Measurements from ENCODE around the gene C4A.
"Not testable (repeated sequence)": the region's sequence is repeated elsewhere in the genome, so short reads cannot be mapped to it uniquely, and the experiment has no call there.

The C4A gene

DNA sequence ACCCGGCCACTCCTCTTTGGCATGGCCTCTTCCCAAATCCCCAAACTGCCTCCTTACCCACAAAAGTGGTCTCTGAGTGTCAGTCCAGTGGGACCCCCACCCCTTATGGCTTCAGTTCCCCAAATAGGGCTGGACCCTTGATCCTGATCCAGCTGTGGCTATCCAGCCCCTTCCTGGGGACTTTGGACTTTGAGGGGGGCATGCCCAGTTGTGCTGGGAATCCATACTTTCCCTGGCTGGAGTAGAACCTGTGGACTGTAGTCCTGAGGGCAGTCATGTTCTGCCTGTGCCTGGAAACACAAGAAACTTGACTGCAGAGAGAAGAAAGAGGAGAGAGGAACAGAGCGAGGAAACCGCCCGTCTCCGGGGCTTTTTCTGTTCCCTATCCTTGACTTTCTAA is 55.3 kb downstream of the C4A start:
- DNase-seq: not testable (repeated sequence)

GRCh38 chr6:32037598-32038524 is 56.0 kb downstream of the C4A start, which contains the start of gene CYP21A2:
CYP21A2 (plus strand) TSS chr6:32038415; CDS start chr6:32038423, 8 bp downstream.
- not testable (repeated sequence) for DNase-seq

DNA sequence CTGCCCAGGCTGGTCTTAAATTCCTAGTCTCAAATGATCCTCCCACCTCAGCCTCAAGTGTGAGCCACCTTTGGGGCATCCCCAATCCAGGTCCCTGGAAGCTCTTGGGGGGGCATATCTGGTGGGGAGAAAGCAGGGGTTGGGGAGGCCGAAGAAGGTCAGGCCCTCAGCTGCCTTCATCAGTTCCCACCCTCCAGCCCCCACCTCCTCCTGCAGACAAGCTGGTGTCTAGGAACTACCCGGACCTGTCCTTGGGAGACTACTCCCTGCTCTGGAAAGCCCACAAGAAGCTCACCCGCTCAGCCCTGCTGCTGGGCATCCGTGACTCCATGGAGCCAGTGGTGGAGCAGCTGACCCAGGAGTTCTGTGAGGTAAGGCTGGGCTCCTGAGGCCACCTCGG is 57.0 kb downstream of the C4A start:
- not testable (repeated sequence) for DNase-seq

DNA sequence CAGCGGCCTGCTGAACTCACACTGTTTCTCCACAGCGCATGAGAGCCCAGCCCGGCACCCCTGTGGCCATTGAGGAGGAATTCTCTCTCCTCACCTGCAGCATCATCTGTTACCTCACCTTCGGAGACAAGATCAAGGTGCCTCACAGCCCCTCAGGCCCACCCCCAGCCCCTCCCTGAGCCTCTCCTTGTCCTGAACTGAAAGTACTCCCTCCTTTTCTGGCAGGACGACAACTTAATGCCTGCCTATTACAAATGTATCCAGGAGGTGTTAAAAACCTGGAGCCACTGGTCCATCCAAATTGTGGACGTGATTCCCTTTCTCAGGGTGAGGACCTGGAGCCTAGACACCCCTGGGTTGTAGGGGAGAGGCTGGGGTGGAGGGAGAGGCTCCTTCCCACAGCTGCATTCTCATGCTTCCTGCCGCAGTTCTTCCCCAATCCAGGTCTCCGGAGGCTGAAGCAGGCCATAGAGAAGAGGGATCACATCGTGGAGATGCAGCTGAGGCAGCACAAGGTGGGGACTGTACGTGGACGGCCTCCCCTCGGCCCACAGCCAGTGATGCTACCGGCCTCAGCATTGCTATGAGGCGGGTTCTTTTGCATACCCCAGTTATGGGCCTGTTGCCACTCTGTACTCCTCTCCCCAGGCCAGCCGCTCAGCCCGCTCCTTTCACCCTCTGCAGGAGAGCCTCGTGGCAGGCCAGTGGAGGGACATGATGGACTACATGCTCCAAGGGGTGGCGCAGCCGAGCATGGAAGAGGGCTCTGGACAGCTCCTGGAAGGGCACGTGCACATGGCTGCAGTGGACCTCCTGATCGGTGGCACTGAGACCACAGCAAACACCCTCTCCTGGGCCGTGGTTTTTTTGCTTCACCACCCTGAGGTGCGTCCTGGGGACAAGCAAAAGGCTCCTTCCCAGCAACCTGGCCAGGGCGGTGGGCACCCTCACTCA is 57.7 kb downstream of the C4A start:
- DNase-seq: not testable (repeated sequence)

- not testable (repeated sequence) for DNase-seq
These were observed 58.6 kb downstream of the C4A start for GRCh38 chr6:32040299-32041049.

- DNase-seq: not testable (repeated sequence)
These were observed 59.1 kb downstream of the C4A start for GRCh38 chr6:32041050-32041321.

DNA sequence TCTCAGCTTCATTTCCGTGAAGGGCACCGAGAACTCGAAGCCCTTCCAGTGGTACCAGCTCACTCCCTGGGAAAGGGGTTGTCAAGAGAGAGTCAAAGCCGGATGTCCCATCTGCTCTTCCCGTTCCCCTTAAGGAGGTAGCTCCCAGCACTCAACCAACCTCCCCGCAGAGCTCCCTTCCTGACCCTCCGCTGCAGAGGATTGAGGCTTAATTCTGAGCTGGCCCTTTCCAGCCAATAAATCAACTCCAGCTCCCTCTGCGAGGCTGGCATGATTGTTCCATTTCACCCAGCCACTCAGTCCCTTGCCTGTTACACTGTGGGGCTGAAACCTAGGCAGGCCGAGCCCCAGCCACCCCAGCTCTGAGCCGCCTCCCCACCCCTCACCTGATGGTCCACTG is 59.5 kb downstream of the C4A start:
- not testable (repeated sequence) for DNase-seq

- DNase-seq: not testable (repeated sequence)
These were observed 60.4 kb downstream of the C4A start for GRCh38 chr6:32042276-32042675.

DNA sequence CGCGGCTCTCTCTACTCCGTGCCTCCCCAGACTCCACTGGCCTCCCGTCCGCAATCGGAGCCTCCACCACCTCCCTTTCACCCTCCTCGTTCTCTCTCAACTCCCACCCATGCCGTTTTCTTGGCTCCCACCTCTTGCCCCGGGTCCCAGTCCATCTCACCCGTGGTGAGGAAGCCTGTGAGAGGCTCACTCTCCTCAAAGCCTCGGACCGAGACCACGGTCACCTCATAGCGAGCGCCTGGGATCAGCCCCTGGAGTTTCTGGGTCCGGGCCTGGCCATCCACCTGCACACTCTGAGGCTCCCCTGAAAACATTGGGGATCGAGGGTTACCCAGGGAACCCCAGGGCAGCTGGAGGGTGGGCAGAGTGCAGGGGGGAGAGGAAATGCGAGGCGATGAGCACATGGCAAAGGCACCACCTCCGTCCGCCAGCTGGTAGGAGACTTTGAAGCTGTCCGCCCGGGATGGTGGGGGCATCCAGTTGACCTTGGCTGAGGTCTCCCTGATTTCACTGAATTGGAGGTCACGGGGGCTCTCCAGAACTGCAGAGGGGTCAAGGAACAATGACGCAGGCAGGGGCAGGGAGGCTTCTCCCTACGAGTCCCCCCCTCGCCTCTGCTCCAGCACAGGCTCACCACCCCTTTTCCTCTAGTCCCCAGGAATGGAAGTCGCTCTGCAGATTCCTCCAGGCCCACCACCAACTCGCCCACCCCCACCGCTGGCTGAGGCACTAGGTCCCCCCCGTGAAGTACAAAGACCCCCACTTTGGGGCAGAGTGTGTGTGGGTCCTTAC is 61.9 kb downstream of the C4A start:
- DNase-seq: not testable (repeated sequence)

GRCh38 chr6:32044916-32045315 is 63.1 kb downstream of the C4A start:
- DNase-seq: not testable (repeated sequence)

DNA sequence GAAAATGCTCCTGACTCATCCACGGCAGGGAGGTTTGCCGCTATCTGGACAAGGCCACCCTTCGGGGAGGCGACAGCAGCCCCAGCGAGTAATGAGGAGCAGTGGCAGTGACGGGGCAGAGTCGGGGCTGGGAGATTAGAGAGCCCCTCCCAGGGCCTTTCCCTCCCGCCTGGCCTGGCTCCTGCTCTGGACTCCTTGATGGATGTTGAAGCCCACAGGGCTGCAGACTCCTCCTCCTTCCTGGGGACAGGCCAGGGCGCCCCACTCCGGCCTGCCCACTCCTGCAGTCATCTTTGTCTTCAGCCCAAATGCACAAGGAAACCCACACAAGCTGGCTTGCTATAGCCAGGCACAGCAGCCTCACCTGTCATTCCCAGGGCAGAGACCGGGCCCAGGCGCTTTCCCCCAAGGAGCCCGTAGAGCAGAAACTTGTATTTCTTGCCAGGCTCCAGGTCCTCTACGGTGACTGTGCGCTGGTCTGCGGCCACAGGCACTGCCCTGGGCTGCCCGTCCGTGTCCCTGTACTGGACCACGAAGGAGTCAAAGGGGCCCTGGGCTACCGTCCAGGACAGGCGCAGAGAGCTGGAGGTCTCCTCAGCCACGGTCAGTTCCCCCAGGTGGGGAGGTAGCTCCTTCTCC is 64.1 kb downstream of the C4A start:
- DNase-seq: no peak

- no peak for DNase-seq
These were observed 64.7 kb downstream of the C4A start for GRCh38 chr6:32046450-32047083.

DNA sequence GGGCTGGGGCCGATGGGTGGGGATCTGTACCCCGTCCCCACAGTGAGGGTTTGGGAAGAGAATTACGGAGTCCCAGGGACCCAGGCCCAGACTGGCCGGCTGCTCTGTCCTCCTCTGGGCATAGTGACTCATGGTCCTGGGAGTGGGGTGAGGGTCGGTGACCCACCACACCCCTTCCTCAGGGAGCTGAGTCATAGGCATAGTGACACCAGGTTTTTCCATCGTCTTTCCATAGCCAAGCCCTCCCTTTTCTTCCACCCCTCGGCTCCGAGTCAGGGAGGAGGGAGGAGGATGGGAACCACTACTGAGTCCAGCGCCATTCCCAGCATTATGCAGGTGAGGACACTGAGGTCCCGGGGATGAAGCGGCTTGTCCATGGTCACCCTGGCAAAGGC is 65.2 kb downstream of the C4A start:
- DNase-seq: no peak

- no peak for DNase-seq
These were observed 65.6 kb downstream of the C4A start for GRCh38 chr6:32047539-32047854.

- no peak for DNase-seq
These were observed 66.3 kb downstream of the C4A start for GRCh38 chr6:32047855-32048766.

GRCh38 chr6:32049149-32049548 is 67.3 kb downstream of the C4A start:
- DNase-seq: not testable (repeated sequence)

DNA sequence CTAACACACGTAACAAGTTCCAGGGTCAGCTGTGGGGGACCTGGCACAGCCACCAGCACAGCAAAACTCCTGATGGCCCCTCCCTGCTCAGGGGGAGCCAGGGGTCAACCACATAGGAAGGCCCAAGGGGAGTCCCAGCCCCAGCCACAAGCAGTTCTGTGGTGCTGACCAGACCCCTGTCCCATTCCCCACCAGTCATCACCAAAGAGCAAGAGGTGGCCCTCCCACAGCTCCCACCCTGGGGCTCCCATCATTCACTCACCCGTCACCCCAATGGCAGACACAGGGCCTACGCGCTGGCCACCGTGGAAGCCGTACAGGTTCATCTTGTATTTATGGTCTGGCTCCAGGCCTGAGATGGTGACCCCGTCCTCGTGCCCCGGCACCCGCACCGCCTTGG is 67.9 kb downstream of the C4A start:
- not testable (repeated sequence) for DNase-seq

DNA sequence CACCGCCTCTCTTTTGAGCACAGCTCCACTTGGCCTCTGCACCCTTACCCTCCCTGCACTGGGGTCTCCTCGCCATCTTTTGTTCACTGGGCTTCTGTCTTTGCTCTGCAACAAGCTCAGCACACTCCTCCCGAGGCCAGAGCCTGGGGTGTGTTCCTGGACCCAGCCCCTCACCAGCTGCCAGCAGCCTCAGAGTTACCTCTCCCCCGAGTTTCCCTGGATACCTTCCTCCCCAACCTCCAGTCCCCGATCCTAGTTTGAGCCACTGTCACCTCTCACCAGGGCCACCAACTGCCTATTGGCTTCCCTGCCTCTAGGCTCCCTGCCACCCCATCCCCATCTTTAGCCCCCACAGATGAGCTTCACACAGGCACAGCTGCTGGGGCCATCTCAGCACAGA is 68.7 kb downstream of the C4A start:
- no peak for DNase-seq
